ENCODE measurements around the gene PAPOLB. TPM values are rescaled to one million over a fixed set of nuclear protein-coding genes. Genes with fewer than 3 reads are reported as not detected.

Gene PAPOLB
- total RNA-seq, 1 experiment from 2014 or later = 0.13 TPM

DNA sequence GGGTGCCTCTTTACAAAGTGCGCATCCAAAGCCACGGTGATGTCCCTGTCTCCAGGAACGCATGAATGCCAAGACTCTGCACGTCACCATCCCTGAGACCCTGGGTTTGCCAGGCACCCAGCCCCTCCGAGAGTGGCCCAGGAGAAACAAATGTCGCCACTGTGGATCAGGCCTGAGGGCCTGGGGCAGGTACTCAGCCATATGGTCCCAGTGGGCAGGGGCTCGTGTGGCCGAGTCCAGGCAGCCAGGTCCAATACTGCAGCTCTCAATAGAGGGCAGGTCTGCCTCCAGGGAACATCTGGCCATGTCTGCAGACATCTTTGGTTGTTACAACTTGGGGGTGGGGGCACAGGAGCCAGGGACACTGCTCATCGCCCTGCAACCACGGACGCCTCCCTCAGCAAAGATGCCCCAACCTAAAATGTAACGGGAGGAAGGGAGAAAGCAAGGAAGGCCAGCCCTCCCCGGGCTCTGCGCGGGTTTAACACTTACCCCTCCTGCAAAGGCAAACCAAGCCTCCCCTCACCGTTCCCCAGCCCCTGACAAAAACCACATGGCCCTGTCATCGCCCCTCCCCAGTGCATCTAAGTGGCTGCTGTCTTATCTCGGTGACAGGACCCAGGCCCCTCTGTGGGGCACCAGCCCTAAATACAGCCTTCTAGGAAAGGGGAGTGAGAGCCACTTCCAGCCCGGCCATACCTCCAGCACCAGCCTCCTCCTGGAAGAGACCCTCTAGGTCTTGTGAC lies 10.3 kb upstream of the PAPOLB start:
- H3K4me1 ChIP-seq (ENCODE audit: insufficient read depth, low read length) = no peaks in the 10 kb centered on the region
- no peak overlapping the region for H2BK12ac ChIP-seq (ENCODE audit: insufficient read length, low read depth, low read length)
- no peak overlapping the region for H4K91ac ChIP-seq (ENCODE audit: insufficient read length, low read depth, low read length)
- TF ChIP-seq, protein P1, sequence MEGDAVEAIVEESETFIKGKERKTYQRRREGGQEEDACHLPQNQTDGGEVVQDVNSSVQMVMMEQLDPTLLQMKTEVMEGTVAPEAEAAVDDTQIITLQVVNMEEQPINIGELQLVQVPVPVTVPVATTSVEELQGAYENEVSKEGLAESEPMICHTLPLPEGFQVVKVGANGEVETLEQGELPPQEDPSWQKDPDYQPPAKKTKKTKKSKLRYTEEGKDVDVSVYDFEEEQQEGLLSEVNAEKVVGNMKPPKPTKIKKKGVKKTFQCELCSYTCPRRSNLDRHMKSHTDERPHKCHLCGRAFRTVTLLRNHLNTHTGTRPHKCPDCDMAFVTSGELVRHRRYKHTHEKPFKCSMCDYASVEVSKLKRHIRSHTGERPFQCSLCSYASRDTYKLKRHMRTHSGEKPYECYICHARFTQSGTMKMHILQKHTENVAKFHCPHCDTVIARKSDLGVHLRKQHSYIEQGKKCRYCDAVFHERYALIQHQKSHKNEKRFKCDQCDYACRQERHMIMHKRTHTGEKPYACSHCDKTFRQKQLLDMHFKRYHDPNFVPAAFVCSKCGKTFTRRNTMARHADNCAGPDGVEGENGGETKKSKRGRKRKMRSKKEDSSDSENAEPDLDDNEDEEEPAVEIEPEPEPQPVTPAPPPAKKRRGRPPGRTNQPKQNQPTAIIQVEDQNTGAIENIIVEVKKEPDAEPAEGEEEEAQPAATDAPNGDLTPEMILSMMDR (conservative IDR thresholded peaks at IDR 0.05) = no peak
- H2BK15ac ChIP-seq (ENCODE audit: low read depth, low read length) = no peak overlapping the region
- H3K79me1 ChIP-seq (ENCODE audit: insufficient read depth, low read depth, low read length, poor library complexity, severe bottlenecking) = no peaks in the 10 kb centered on the region
- no peak overlapping the region for H3K14ac ChIP-seq (ENCODE audit: insufficient read depth, low read length)
- no peak overlapping the region for H2AK5ac ChIP-seq (ENCODE audit: insufficient read length, low read length)
- no peaks in the 10 kb centered on the region for H3K23me2 ChIP-seq (ENCODE audit: insufficient read length, low read depth, low read length, poor library complexity, severe bottlenecking)
- WGBS (ENCODE audit: extremely low coverage, insufficient read length, low lambda C conversion rate) = no CpG with 5 or more reads among the region's 19 CpGs
- no peak overlapping the region for H3T11ph ChIP-seq (ENCODE audit: low read length)
- no peak overlapping the region for H2AFZ ChIP-seq (ENCODE audit: low read length)
- no peak overlapping the region for H2BK20ac ChIP-seq (ENCODE audit: low read depth, low read length, poor library complexity, severe bottlenecking)
- no peak overlapping the region for H4K5ac ChIP-seq (ENCODE audit: insufficient read length, low read depth, low read length)
- Mint-ChIP-seq H3K27ac (peak overlapping the region in 2 of 3 experiments; percentile 34 to 72; a peak in 1 of 7 replicates), H3K4me1 (peaks cover 9 to 20% of the 10 kb centered on the region in 2 experiments), H3K9me3 (peaks cover 2% of the 10 kb centered on the region in 2 experiments; a peak in 1 of 5 replicates), H3K27me3 (ENCODE audit: low read depth) (no peaks in the 10 kb centered on the region), H3K36me3 (ENCODE audit: insufficient read depth in 1 of 3, low read depth in 3 of 3) (peaks cover 0 to 4% (median 1%) of the 10 kb centered on the region in 3 experiments; a peak in 3 of 7 replicates), H3K4me3 (peak overlapping the region in 1 of 2 experiments; percentile 35; a peak in 1 of 5 replicates)
- no peaks in the 10 kb centered on the region for H3K9me3 ChIP-seq (ENCODE audit: control insufficient read depth, low read depth, low read length)
- H3K27ac ChIP-seq (ENCODE audit: insufficient read length, low read depth, low read length) = no peak overlapping the region
- DNase-seq = no peak
- H3K56ac ChIP-seq (ENCODE audit: insufficient read length, low read depth, low read length) = no peak overlapping the region
- no peak overlapping the region for H3K4me2 ChIP-seq (ENCODE audit: insufficient read depth, insufficient read length, low read length)
- no peak overlapping the region for H3K18ac ChIP-seq (ENCODE audit: insufficient read length, low read depth, low read length)
- H3K9ac ChIP-seq (ENCODE audit: extremely low read depth, insufficient read length, low read length) = no peak overlapping the region
- no peak overlapping the region for H2BK120ac ChIP-seq (ENCODE audit: low read depth, low read length, poor library complexity, severe bottlenecking)
- no peak overlapping the region for H3K23ac ChIP-seq (ENCODE audit: insufficient read length, low read depth, low read length)
- no peak overlapping the region for H4K8ac ChIP-seq (replicated peaks; ENCODE audit: insufficient read length, low read depth, low read length)
- no peaks in the 10 kb centered on the region for H3K79me2 ChIP-seq (ENCODE audit: insufficient read depth, low read length)
- H3K27me3 ChIP-seq (ENCODE audit: insufficient read depth, low read length) = no peaks in the 10 kb centered on the region
- H3K4ac ChIP-seq (ENCODE audit: low read depth, low read length) = no peak overlapping the region
- no peak overlapping the region for H2BK5ac ChIP-seq (ENCODE audit: insufficient read length, low read length)
- H4K20me1 ChIP-seq (ENCODE audit: control insufficient read depth, insufficient read depth, insufficient read length) = no peaks in the 10 kb centered on the region

All from H9 (cell line).